Measurements from ENCODE around the gene CLEC16A. TPM values are rescaled to one million over a fixed set of nuclear protein-coding genes. Genes with fewer than 3 reads are reported as not detected.

CLEC16A gene
- total RNA-seq, 1 experiment from 2014 or later: 13.4 TPM

DNA sequence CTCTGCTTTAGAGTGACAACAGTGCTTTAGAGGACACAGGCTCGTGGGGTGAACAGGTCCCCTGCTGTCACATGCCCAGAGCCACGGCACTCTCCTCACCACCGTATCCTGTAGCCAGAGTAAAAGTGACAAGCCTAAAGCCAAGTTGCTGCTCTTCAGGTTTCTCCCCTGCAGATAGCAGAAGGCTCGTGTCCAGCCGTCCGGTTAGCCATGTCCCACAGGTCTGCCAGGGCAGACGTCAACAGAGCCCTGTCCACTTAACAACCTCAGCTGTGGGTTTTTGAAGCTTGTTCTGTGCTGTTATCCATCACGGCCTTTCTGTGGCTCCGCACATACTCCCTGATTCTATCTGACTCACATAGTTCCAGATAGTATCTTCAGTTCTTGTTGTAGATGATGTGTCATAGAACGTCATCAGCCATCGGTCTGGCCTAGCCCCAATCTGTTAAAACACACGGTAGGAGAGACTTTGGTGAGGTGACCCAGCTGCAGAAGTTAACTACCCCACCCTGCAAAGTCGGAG is 211.0 kb downstream of the CLEC16A start:
- no peak for DNase-seq (ENCODE audit: low read depth)

DNA sequence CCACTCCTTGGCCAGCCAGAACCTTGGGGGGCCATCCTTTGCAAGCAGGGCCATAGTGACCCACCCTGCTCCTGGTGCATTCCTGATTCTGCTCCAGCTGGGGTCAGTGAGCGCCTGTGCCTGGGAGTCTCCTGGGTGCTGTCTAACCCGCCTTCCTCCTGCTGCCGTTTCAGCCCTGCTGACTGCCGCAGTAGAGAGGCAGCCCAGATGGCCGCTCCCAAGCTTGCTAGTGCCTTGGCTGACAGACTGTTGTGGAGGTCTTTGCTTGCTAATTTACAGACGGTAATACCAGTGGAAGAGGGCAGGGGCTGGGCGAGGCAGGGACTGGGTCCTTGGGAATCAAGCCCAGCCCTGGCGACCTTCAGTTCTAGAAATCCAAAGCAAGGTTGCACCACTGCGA is 212.0 kb downstream of the CLEC16A start:
- DNase-seq (ENCODE audit: low read depth): no peak

DNA sequence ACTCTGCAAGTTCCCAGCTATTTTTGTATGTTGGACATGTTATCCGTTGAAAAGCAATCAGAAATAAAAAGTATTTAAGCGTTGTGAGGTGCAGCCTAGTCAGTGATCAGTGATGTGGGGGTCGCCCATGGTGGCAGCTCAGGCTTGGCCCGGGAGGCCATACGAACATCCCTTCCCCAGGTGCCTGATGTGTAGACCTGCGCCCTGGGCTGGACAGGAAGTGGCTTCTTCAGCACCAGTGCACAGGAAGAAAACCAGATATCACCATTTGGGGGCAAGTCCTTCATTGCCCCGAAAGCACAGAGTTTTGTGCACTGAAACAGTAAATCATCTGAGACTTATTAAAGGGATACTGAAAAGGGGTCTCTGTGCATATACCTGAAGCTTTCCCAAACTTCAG is 212.8 kb downstream of the CLEC16A start:
- DNase-seq (ENCODE audit: low read depth): no peak

DNA sequence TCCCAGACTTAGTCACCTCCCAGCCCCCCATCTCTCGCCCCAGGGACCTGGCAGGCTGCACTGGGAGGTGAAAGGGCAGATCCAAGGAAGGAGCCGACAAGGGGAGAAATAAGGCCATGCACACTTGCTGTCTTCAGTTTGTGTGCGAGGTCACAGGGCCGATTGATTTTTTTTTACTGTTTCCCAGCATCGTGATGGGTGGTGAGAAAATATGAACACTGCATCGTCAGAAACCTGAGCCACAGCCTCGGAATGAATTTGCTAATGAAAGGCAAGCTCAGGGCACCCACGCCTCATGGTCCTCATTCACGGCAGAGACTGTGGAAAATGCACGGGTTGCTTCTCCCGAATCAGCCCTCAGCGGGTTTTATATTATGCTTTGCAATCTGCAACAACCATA is 213.7 kb downstream of the CLEC16A start:
- no peak for DNase-seq (ENCODE audit: low read depth)

DNA sequence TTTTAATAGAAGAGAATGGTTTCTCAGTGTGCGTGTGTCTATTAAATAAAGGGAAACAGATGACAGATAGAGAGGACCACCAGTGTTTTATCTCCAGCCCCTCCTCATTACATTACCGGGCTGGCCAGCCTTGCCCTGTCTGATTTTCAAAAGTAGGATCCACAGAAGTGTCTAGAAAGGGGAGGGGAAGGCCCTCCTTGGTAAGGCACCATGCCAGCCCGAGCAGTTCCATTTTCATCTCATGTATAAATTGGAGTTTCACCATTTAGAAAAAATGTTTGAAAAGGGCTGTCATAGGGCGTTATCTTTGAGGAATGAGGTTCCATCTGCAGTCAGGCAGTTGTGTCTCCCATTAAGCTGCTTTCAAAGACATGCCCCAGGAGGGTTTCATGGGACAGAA is 214.9 kb downstream of the CLEC16A start:
- DNase-seq (ENCODE audit: low read depth): no peak

DNA sequence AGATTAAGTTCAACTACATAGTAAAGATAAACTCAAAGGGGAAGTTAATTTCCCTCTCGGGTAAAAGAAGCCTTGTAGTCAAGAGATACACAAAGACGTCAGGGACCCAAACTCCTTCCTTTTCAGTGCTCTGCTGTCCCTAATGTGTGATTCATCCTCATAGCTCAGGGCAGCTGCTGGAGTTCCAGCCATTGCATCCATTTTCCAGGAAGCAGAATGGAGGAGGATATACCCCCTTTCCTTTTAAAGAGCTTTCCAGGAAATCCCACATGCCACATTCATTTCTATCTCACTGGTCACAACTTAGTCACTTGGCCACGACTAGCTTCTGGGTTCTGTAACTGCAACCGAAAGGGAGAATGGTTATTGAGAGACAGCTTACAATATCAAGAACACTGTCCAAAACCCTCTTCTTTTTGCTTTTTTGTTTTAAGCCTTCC is 216.3 kb downstream of the CLEC16A start:
- no peak for DNase-seq (ENCODE audit: low read depth)

DNA sequence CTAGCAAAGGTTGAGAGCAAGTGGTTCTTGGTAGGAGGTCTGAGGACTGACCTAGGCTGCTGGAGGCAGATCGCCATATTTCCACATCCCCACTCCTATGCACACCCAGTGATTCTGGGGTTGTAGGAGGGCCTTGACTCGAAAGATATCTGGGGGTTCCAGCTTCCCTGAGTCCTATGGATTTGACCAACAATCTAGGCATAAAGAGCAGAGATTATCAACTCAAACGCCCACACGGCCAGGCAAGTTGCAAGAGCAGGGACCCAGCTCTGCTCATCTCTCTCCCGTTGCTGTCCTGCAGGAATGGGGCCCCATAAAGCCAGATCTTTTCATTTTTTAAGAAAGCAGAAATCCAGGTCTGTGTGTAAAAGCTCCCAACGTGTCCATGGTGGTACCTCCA is 217.1 kb downstream of the CLEC16A start:
- no peak for DNase-seq (ENCODE audit: low read depth)

DNA sequence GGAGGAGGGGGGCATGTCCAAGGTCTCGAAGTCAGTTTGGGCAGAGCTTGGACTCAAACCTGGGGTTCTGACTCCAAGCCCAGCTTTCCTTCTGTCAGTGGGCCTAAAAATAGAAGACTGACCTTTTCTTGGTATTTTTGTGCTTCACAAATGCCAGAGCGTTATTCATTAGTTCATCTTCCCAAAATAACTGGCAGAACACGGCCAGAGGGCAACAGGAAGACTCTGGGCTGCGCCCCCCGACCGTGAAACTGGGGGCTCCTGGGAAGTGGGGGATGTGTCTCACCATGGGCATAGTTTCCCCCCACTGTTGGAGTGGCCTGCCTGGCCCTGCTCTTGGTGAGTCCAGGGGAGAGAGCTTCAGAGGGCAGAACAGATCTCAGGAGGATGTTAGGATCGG is 217.6 kb downstream of the CLEC16A start:
- DNase-seq (ENCODE audit: low read depth): no peak

DNA sequence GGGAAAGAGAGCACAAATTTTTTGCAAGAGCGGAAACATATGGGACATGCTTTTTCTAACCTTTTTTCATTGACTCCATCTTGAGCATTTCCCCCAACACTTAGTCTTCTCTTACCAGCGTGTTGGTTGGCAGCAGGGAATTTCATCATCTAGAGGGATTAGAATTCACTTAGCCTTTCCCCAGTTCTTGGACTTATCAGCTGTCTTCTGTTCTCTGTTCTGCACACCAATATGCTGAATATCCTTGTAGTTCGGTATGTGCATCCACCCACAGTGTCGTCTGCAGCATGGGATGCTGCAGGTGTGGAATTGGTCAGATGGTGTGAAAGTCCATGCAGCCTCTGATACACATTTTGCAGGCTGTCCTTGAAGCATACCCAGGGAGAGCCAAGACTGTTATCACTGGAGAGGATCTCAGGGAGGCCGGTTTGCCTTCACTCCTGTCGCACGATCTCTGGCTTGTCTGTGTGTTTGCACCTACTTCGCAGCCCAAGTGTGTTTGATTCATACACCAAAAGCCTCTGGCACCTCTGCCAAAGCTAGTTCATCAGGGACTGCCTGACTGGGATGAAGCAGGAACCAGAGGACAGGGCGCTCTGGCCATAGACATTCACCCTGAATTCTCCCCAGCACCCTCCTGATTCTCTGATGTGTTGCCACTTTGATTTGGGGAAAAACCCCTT is 218.4 kb downstream of the CLEC16A start:
- no peak for DNase-seq (ENCODE audit: low read depth)

DNA sequence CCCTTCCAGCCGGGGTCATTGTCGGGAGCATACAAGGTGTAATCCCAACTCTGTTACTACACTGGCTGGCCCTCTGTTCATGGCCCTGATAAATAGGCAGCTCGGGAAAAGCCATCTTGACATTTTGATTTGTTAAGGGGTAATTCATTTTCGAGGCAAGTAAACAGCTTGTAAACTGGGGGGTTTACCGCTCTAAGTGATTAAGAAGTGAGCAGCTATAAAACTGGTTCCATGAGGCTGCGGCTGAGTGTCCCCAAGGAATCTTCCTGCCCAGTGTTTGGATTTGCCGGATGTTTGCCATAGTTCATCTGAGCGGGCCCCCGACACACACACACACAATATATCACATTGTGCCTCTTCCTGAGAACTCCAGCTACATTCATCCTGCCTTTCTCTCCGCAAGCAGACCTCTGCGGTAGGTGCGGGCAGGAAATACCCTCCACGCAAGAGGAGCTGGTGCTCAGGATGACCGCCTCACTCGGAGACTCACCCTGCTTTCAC is 219.4 kb downstream of the CLEC16A start:
- no peak for DNase-seq (ENCODE audit: low read depth)

DNA sequence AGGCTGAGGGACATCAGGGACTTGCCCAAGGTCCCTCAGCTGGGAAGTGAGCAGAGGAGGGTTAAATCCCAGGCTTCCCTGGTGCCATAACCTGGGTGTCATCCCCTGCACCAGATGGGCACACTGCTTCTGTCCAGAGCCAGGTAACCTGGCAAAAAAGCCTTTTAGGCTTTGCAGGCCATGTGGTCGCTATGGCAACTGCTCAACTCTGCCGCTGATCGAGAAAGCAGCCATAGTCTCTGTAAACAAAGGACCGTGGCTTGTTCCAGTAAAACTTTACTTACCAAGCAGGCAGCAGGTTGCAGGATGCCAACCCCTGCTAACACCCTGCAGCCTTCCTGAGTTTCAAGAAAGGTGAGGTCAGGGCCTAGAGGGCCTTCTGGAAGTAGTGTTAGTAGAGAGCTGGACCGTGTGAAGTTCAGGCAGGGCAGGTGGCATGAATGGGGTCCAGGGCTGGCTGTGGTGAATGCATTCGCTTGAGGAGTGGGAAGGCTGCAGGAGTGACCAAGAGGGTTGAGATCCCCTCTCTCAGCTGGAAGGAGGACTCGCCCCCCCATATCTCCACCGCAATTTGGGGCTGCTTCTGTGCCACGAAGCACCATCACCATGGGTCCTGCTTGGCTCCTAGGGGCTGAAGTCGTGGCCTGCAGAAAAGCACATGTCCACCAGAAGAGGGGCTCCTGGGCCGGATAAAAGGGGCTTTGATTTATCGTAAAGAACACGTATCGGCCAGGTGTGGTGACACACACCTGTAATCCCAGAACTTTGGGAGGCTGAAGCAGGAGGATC is 220.3 kb downstream of the CLEC16A start:
- DNase-seq (ENCODE audit: low read depth): no peak

DNA sequence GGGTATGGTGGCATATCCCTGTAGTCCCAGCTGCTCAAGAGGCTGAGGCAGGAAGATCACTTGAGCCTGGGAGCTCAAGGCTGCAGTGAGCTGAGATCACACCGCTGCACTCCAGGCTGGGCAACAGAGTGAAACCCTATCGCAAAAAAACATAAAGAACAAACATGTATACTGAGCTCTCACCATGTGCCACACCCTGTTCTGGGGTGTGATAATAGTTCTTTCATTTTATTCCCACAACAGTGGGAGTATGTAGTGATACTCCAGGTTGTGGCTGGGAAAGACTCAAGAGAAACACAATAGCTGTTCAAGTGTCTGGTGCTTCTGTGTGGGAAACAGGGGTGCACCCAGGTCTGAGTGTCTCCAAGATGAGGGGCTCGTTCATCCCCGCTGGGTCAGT is 221.0 kb downstream of the CLEC16A start:
- no peak for DNase-seq (ENCODE audit: low read depth)

DNA sequence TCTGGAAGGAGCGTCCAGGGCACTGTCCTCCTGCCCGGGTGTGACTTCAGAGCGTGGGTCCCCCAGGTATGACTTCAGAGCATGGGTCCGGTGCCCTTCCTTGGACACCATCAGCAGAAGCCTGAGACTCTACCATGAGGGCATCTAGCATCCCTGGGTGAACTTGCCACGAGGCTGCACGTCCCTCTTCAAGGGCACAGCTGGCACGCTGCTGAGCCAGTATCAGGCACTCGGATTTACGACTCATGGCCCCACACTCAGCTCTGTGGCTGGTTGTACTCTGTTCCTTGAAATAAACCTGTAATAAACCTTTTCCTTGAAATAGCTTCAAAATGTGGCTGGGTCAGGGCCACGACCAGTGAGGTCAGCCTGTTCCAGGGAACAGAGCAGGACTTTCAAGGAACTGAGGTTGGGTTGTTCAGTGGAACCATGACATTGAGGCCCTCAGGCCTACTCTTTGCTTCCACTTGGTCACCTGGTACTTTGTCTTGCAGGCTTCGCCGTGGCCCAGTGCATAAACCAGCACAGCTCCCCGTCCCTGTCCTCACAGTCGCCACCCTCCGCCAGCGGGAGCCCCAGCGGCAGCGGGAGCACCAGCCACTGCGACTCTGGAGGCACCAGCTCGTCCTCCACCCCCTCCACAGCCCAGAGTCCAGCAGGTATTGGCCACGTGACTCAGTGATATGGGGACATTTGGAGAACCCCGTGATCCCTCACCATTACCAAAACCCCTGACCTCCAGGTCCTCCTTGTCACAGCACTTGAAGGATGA is 221.7 kb downstream of the CLEC16A start:
- no peak for DNase-seq (ENCODE audit: low read depth)

DNA sequence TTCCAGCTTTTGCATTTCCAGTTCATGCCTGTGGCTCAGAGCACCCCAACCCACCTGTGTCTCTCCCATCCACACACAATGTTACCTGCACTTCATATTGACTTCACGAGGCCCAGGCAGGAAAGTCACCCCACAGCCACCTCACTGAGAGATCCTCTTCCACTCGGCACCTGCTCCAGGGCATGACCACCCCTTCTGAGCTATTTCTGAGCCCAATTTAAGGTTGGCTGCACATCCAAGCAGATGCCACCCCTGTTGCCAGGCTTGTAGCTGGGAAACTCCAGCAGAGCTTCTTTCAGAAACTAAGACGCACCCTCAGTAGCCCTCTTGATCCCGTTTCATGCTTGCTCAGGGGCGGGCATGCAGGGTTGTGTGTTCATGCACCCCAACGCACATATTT is 223.2 kb downstream of the CLEC16A start:
- no peak for DNase-seq (ENCODE audit: low read depth)

DNA sequence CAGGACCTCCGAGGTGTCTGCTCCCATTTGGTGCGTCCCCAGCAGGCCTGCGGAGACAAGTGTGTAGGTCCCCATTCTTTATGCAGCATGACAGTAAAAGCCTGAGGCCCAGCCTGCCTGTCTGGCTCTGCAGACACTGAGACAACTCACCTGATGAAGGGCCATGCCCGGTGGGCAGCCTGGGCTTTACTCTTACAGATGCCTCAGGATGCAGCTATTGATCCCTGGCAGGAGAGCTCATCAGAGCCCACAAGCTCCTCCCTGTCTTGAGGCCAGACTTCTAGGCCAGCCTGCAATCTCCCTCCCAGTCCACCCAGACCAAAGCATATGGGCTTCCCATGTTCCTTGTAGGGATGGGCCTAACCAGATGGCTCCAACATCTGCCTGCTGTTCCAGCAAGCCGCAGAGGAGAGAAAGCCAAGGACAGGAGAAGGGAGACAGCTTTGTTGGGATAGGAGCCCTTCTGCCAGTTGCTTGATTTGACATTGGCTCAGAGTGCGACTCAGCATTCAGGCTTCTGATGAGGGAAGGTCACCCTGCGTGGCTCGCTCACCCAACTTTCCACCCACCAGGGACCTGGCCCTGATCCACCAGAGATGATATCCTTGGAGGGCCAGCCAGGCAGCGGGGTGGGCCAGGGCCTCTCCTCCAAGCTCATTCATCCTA is 224.2 kb downstream of the CLEC16A start:
- peak; percentile 6 for DNase-seq (ENCODE audit: low read depth)

DNA sequence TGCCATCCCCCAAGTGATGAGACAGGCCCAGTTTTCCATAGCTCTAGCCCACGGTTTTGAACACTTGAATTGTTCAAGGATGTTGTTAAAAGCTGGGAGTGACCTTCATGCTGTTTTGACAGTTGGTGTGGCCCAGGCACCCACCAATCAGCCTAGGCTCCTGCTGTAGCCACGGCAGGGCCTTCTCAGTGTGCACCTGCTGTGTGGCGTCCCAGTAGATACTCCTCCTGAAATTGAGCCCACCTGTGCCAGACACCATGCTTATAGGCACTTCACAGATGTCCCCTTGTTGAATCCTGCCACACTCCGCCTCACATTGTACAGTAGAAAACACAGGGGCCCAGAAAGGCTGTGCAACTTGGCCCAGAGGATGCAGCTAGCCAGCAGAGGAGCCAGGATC is 225.3 kb downstream of the CLEC16A start:
- DNase-seq (ENCODE audit: low read depth): no peak

DNA sequence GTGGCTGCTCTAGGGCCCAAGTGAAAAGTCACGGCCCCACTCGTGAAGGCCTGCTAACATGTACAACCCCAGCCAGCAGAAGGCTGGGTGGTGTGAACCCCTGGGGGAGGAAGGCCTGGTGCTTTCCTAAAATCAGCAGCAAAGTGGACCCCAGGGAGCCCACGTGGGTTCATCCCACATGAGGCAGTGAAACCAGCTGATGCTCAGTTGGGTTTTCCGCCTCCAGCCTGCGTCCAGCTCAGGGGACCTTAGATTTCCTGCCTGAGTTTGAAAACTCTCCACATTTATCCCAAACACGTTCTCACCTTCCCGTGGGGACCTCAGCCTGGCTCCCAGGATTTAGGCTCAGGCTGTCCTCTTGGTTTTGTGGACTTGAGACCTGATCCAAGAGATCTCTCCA is 225.8 kb downstream of the CLEC16A start:
- no peak for DNase-seq (ENCODE audit: low read depth)

DNA sequence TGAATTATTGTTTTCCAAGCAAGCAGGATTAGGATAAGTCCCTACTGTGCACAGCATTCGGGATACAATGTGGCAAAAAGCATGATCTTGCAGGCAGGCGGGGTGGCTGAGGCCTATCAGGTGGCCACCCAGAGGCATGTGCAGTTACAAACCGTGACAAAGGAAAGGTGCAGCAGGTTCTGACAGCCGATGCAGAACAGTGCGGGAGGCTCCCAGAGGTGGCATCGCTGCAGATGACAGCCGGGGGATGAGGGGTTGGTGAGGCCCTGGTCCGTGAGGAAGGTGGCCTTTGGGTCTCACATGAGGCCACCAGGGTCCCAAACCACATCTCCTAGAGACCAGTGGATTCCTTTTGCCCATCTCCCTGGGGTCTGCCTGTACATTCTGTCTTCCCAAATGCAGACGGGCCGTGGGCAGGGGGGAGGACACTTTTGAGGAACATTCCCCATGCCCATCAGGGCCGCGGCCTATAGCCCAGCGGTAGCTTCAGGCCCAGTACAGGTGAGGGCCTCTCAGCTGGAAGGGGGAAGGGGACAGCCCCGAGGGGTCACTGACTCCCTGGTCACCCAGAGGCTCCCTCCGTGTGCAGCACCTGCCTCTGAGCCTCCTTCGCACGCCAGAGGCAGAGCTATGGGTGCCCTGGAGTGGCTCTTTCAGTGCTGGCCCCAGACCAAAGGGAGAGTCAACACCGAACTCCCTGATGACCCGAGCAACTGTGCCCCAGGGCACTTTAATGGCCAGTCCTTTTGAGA is 226.5 kb downstream of the CLEC16A start:
- no peak for DNase-seq (ENCODE audit: low read depth)

DNA sequence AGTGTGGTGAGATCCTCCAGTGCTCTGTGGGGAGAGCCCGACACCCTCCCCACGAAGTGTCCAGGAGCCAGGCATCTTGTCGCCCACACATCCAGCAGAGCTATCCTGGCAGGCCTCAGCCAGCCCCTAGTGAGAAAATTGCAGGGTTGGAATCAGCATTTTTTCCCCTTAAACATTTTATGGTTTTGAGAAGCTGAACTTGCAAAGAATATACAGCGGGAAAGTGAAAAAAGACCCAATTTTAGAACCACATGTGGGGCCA is 227.0 kb downstream of the CLEC16A start:
- no peak for DNase-seq (ENCODE audit: low read depth)

DNA sequence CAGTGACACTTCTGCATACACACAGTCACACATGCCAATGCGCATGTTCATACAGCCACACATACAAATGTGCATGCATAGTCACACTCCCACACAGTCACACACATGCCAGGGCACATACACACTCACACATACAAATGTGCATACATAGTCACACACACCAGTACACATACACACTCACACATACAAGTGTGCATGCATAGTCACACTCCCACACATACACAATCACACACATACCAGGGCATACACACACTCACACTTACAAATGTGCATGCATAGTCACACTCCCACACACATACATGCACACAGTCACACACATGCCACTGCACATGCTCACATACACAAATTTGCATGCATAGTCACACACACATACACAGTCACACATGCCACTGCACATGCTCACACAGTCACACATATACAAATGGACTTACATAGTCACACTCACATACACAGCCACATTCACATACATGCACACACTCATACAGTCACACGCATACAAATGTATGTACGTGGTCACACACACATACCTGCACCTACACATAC is 227.5 kb downstream of the CLEC16A start:
- no peak for DNase-seq (ENCODE audit: low read depth)

DNA sequence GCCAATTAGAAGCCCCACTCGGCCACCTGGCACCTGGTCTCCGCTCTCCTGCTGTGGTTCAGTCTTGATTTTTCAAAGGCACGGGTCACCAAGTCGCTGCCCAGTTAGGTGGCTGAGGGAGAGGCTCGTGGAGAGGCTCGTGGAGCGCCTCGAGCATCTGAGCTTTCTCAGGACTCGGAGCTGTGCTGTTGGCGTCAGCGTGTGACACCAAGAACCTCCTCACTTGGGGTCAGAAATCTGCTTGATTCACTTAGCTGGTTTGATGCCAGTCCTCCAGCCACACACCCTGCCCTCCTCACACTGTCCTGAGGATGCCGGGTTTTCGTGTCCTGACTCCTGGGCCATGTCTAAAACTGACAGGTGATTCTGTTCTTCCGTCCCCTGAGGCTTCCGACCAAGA is 229.1 kb downstream of the CLEC16A start:
- DNase-seq (ENCODE audit: low read depth): no peak

All from LHCN-M2 (cell line).